SK-N-MC (cell line): ENCODE measurements around the gene APOBR.
"Not testable (repeated sequence)": the region's sequence is repeated elsewhere in the genome, so short reads cannot be mapped to it uniquely, and the experiment has no call there.

Experiments used
- EZH2 ChIP-seq: fragments of 200-600 bp; sonication (generic); IDR thresholded peaks from one replicate; pipeline ENCODE4 v1.6.1; 2017; ENCODE audit warnings: antibody characterized with exemption
- FOXP2 ChIP-seq: optimal IDR thresholded peaks from 2 replicates; pipeline ENCODE3; 2011; ENCODE audit warnings: mild to moderate bottlenecking, moderate library complexity; ENCODE audit not compliant: insufficient read depth; ENCODE audit errors: extremely low read length, control extremely low read depth
- POLR2AphosphoS5 ChIP-seq: IDR thresholded peaks from 2 replicates; pipeline ENCODE4 v1.6.1; 2012; ENCODE audit warnings: mild to moderate bottlenecking, low read depth, low read length, borderline replicate concordance

- not testable (repeated sequence) for TF ChIP-seq POLR2AphosphoS5, EZH2, FOXP2
Measured at GRCh38 chr16:28500476-28501180, 6.2 kb downstream of the APOBR start.
